Activated T-cell treated with anti-CD3 and anti-CD28 coated beads, Interleukin-2, amount 50 U/mL, for 72 hours (primary cell): ENCODE results near the gene C18orf32. TPM values are rescaled to one million over a fixed set of nuclear protein-coding genes. Genes with fewer than 3 reads are reported as not detected.
"Not testable (repeated sequence)": the region's sequence is repeated elsewhere in the genome, so short reads cannot be mapped to it uniquely, and the experiment has no call there.

ENCODE experiments used
- ATAC-seq, 2 donors: fragments of 150-1000 bp; cut with Tn5 transposase; replicated peaks in 1 of 2; 2 replicates each; pipeline ENCODE4 v1.10.0; 2021; ENCODE audit warnings: moderate library complexity in 2 of 2, mild to moderate bottlenecking in 1 of 2
- DNase-seq, 2 donors: peaks; one replicate each; pipeline ENCODE4 v3.0.0; 2021 to 2022; ENCODE audit warnings: mixed read lengths in 1 of 2
- H3K27ac Mint-ChIP-seq: one replicate; pipeline ENCODE4 v1.8.0; 2022; ENCODE audit warnings: mild to moderate bottlenecking, moderate library complexity, mixed read lengths
- H3K27me3 Mint-ChIP-seq: one replicate; pipeline ENCODE4 v1.8.0; 2022; ENCODE audit warnings: low read depth, mixed read lengths
- H3K36me3 Mint-ChIP-seq, 2 donors: one replicate each; pipeline ENCODE4 v1.8.0; 2022; ENCODE audit warnings: mixed read lengths in 2 of 2, mild to moderate bottlenecking in 1 of 2; ENCODE audit not compliant: insufficient read depth in 2 of 2
- H3K4me1 Mint-ChIP-seq: one replicate; pipeline ENCODE4 v1.8.0; 2022; ENCODE audit warnings: low read depth, mixed read lengths
- H3K4me3 Mint-ChIP-seq, 2 donors: one replicate each; pipeline ENCODE4 v1.8.0; 2022; ENCODE audit warnings: mild to moderate bottlenecking in 2 of 2, mixed read lengths in 2 of 2, moderate library complexity in 2 of 2
- H3K9me3 Mint-ChIP-seq, 2 donors: one replicate each; pipeline ENCODE4 v1.8.0; 2022; ENCODE audit warnings: mixed read lengths in 2 of 2
- total RNA-seq, 2 donors: library from RNA; stranded (reverse); gene quantifications; one replicate each; pipeline ENCODE4 v1.2.3, GENCODE V29; 2022

C18orf32 gene
- total RNA-seq: 10 to 100 TPM; 28.7 to 36.2 TPM

DNA sequence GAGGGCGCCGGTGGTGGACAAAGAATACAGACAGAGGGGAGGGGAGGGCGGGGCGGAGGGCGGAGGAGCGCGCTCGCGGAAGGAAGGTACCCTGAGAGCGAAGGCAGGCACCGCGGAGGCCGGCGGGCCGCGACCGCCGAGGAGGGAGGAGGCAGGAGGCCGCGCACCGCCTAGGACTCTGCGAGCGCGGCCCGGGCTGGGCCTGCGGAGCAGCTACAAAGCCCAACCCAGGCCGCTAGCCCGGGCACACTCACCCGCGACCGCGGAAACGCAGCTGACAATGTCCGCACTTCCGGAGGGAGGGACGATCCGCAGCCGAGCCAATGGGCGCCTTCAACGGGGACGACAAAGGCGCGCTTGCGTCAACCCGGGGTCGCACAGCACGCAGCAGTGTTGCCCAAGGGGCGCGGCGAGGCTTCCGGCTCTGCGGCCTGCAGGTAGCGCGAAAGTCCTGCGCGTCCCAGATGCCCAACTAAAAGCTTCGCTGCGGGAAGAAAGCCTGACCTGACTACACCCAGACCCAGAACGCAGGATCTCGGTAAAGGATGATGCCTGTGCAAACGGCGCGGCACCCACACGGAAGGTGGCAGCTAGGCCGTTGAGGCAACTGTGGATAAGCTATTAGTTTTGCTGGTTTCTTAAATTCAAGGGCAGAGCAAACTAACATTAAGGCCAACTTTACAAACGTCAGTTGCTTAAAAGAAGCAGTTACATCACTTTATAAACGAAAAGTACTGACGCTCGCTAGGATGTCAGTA lies at the start of gene C18orf32:
Gene C18orf32, minus strand, starts transcription at position 282 of the 758 bp plus-strand sequence. CDS start 3,486 bp downstream, outside the sequence.
- peak within 1 kb of the TSS; percentile 98 for H3K27ac Mint-ChIP-seq
- no peaks in the 10 kb centered on the region for H3K9me3 Mint-ChIP-seq
- H3K4me1 Mint-ChIP-seq: peaks cover 70% of the 10 kb centered on the region
- H3K36me3 Mint-ChIP-seq: peaks cover 20 to 50% of the 10 kb centered on the region in 2 donors
- DNase-seq: peak; percentile 95 to 96
- H3K27me3 Mint-ChIP-seq: no peaks in the 10 kb centered on the region
- peak; percentile 94 to 95 for ATAC-seq
- peak within 1 kb of the TSS; percentile 81 to 93 for H3K4me3 Mint-ChIP-seq

DNA sequence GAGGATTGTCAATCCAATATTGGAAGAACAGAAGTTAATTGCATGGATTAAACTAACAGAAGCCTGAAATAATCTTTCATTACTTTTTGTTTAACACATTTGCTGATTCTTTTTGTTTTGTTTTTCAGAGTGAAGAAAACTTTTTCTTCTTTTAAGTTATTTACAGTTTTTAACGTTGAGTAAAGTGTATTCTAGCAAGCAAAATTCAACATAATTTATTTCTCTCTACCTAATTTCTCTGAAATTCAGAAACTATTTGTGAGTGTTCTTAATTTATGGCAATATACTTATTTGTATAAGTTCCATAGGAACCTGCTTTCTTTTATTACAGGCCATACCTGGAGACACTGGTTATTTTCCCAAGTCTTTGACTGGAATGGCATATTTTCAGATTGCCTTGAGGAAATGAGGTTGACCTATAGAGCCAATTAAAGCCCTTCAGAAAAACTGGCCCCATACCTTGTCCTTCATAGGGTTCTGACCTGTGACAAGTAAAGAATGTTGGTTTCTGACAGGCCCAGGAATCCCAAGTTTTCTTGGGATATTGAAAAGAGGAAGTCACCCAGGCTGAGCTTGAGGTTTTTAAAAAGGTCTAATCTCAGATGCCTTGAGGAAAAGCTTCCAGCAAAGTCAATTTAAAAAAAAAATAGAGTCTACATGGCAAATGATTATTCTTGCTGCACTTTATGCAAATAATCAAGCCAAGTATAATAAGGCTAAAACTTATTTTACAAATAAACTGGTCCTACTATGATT lies 48.0 kb upstream of the C18orf32 start:
- Mint-ChIP-seq H3K4me3 (no peak overlapping the region), H3K27ac (no peak overlapping the region), H3K4me1 (no peaks in the 10 kb centered on the region), H3K9me3 (no peaks in the 10 kb centered on the region), H3K36me3 (no peaks in the 10 kb centered on the region), H3K27me3 (peaks cover 4% of the 10 kb centered on the region)
- no peak for DNase-seq
- ATAC-seq: no peak

DNA sequence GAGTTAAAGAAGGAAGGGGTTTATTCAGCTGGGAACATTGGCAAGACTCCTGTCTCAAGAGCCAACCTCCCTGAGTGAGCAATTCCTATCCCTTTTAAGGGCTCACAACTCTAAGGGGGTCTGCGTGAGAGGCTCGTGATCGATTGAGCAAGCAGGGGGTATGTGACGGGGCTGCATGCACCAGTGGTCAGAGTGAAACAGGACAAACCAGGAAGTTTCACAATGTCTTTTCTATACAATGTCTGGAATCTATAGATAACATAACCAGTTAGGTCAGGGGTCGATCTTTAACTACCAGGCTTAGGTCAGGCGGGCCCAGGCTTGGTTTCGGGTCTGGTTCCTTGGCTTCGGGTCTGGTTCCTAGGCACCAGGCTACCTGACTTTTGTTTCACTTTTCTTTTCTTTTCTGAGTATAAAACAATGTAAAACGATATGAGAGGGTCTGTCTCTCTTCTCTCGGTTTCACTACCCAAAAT lies 44.7 kb upstream of the C18orf32 start:
- H3K4me1 Mint-ChIP-seq: no peaks in the 10 kb centered on the region
- no peak for DNase-seq
- H3K27ac Mint-ChIP-seq: no peak overlapping the region
- H3K4me3 Mint-ChIP-seq: no peak overlapping the region
- H3K27me3 Mint-ChIP-seq: peaks cover 11% of the 10 kb centered on the region
- no peaks in the 10 kb centered on the region for H3K9me3 Mint-ChIP-seq
- ATAC-seq: no peak
- H3K36me3 Mint-ChIP-seq: no peaks in the 10 kb centered on the region

DNA sequence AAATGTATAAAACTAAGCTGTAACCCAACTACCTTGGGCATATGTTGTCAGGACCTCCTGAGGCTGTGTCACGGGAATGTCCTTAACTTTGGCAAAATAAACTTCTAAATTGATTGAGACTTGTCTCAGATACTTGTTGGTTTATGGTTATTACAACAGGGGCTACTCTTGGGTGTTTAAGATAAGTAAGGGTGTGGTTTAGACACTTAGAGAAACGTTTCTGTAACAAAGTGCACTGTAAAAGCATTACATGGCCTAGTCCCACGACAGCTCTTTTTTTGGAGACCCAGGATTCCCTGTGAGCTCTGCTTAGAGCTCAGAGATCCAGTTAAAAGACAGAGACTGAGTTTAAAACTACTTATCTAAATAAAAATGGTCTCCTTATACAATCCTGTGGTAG lies 42.6 kb upstream of the C18orf32 start:
- Mint-ChIP-seq H3K4me1 (no peaks in the 10 kb centered on the region), H3K27ac (no peak overlapping the region), H3K4me3 (no peak overlapping the region), H3K9me3 (no peaks in the 10 kb centered on the region), H3K27me3 (peaks cover 11% of the 10 kb centered on the region), H3K36me3 (no peaks in the 10 kb centered on the region)
- ATAC-seq (no peak), DNase-seq (no peak)

DNA sequence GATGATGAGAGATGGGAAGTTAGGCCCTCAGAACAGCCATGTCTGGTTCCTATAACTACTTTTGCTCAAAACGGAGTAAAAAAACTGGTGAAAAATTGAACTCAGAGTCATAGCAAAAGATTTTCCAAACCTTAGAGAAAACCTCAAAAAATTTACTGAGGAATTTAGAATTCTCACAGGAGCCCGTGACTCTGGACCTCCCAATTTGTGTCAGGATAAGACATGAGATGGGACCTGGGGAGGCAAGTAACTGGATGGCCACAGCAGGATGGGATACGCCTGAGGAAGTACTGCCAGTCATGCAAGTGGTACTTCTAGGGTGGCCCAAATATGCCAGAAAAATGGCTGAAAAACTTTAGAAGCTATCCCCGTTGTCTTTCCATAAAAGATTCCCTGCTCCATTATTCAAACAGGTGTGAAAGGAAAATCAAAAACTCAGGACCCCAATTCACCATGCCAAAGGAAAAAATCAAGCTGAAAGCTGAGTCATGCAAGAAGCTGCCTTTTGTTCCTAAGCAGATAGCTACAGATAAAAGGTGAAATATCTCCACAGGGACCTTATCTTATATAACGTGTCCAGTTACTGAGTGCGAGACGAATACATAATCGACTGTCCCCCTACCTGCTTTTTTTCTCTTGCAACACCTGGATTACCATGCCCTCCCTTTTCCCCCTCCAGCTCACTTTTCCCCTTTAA lies 40.7 kb upstream of the C18orf32 start:
- H3K4me1 Mint-ChIP-seq: no peaks in the 10 kb centered on the region
- no peaks in the 10 kb centered on the region for H3K36me3 Mint-ChIP-seq
- DNase-seq (no peak), ATAC-seq (no peak)
- H3K27me3 Mint-ChIP-seq: peaks cover 11% of the 10 kb centered on the region
- no peak overlapping the region for H3K4me3 Mint-ChIP-seq
- H3K9me3 Mint-ChIP-seq: no peaks in the 10 kb centered on the region
- H3K27ac Mint-ChIP-seq: no peak overlapping the region

DNA sequence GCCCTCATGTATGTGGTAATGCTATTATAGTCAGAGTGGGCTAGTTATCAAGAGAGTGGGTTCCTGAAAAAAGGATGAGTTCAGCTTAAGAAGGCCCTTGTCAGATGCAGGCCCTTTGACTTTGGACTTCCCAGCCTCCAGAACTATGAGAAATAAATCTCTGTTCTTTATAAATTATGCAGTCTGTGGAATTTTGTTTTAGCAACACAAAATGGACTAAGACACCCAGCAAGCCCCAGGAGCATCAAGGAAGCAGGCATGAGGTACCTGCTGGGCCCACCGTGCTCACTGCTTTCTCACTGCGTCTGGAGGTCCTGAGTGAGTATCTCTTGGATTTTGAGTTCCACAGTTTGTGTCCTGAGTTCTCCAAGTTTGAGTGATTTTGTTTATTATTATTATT lies 38.9 kb upstream of the C18orf32 start:
- no peaks in the 10 kb centered on the region for H3K9me3 Mint-ChIP-seq
- DNase-seq (no peak), ATAC-seq (no peak)
- H3K27ac Mint-ChIP-seq: no peak overlapping the region
- H3K4me3 Mint-ChIP-seq: no peak overlapping the region
- H3K36me3 Mint-ChIP-seq: no peaks in the 10 kb centered on the region
- peaks cover 11% of the 10 kb centered on the region for H3K27me3 Mint-ChIP-seq
- no peaks in the 10 kb centered on the region for H3K4me1 Mint-ChIP-seq

DNA sequence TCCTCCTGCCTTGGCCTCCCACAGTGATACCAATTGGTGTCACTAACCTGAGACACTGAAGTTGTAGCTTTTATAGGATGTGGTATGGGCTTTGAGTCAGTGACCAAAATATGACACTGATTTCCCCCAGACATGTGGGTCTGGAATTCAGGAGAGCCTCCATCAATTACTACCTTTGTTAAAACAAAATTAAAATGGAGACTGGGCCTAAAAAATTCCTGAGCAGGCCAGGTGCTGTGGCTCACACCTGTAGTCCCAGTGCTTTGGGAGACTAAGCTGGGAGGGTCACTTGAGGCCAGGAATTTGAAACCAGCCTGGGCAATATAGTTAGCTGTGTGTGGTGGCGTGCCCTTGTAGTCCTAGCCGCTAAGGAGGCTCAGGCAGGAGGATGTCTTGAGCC lies 37.9 kb upstream of the C18orf32 start:
- DNase-seq (no peak), ATAC-seq (no peak)
- no peaks in the 10 kb centered on the region for H3K36me3 Mint-ChIP-seq
- H3K27ac Mint-ChIP-seq: no peak overlapping the region
- no peaks in the 10 kb centered on the region for H3K4me1 Mint-ChIP-seq
- H3K27me3 Mint-ChIP-seq: peaks cover 6% of the 10 kb centered on the region
- no peak overlapping the region for H3K4me3 Mint-ChIP-seq
- H3K9me3 Mint-ChIP-seq: no peaks in the 10 kb centered on the region

DNA sequence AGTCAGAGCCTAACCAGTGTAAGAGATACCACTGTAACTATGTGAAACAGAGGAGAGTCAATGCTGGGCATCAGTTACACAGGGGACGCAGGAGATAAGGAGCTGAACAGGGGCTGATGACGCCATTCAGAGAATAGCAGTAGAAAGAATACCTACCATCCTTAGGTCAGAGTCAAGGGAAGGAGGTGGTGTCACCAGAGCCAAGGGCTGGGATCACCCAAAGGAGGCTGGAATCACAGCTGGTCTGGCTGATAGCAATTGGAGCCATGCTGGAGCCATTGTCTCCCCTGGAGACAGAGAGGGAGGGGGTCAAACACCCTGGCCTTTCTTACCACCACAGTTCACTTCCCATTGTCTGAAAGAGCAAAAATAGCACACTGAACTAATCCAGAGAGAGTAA lies 37.3 kb upstream of the C18orf32 start:
- no peak overlapping the region for H3K4me3 Mint-ChIP-seq
- H3K27ac Mint-ChIP-seq: no peak overlapping the region
- H3K36me3 Mint-ChIP-seq: no peaks in the 10 kb centered on the region
- DNase-seq: no peak
- H3K4me1 Mint-ChIP-seq: no peaks in the 10 kb centered on the region
- ATAC-seq: no peak
- peaks cover 5% of the 10 kb centered on the region for H3K27me3 Mint-ChIP-seq
- no peaks in the 10 kb centered on the region for H3K9me3 Mint-ChIP-seq

DNA sequence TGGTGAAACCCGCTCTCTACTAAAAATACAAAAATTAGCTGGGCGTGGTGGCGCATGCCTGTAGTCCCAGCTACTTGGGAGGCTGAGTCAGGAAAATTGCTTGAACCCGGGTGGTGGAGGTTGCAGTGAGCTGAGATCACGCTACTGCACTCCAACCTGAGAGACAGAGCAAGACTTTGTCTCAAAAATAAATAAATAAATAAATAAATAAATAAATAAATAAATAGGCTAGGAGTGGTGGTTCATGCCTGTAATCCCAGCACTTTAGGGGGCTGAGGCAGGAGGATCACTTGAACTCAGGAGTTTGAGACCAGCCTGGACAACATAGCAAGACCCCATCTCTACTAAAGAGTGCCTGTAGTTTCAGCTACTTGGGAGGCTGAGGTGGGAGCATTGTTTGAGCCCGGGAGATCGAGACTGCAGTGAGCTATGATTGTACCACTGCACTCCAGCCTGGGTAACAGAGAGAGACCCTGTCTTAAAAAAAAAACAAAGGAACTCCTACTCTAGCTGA lies 36.6 kb upstream of the C18orf32 start:
- H3K27me3 Mint-ChIP-seq, H3K9me3 Mint-ChIP-seq, H3K4me1 Mint-ChIP-seq, H3K27ac Mint-ChIP-seq, DNase-seq, H3K4me3 Mint-ChIP-seq, ATAC-seq, H3K36me3 Mint-ChIP-seq: not testable (repeated sequence)

DNA sequence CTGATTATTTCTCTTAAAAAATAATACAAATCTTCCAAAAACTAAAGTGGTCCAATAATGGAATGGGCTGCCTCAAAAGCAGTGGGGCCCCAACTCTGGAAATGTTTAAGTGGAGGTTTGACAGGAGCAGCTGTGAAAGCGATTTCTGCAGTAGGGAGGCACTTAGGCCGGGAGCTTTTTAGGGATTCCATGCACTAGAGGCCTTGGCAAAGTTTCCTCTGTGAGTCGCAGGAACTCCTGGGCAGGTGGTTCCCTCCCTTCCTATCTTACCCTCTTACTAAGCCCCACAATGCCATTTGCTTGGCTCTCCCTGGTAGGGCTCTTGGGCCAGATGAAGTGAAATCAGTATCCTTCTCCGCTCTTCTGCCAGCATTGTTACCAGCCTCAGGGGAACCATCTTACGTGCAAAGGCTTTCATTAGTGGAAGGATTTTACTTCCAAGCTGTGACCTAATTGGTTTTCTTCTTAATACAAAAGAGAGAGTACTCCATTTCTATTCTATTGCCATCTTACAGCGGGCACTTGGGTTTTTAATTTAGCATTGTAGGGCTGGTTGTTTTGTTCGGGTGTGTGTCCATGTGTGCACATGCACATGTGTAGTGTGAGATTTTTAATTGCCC lies 34.3 kb upstream of the C18orf32 start:
- no peaks in the 10 kb centered on the region for H3K9me3 Mint-ChIP-seq
- no peak for DNase-seq

DNA sequence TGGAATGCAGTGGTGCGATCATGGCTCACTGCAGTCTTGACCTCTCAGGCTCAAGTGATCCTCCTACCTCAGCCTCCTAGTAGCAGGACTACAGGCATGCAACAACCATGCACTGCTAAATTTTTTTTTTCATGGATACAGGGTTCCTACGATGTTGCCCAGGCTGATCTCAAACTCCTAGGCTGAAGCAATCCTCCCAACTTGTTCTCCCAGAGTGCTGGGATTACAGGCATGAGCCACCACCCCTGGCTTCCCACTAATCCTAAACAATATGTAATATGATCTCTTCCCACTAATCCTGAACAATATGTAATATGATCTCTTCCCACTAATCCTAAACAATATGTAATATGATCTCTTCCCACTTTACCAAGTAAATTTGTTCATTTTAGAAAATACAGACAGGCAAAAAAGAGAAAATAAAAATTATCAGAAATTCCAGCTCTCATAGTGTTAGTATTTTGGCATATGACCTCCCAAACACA lies 33.7 kb upstream of the C18orf32 start:
- Mint-ChIP-seq H3K4me1 (no peaks in the 10 kb centered on the region), H3K36me3 (no peaks in the 10 kb centered on the region), H3K27ac (peak overlapping the region; percentile 76), H3K9me3 (no peaks in the 10 kb centered on the region), H3K4me3 (no peak overlapping the region), H3K27me3 (peaks cover 6% of the 10 kb centered on the region)
- DNase-seq (no peak), ATAC-seq (no peak)

More for the DNA sequence above, 34.3 kb upstream of the C18orf32 start:
- peaks cover 6% of the 10 kb centered on the region for H3K27me3 Mint-ChIP-seq
- no peaks in the 10 kb centered on the region for H3K4me1 Mint-ChIP-seq
- no peak for ATAC-seq
- no peak overlapping the region for H3K4me3 Mint-ChIP-seq
- no peaks in the 10 kb centered on the region for H3K36me3 Mint-ChIP-seq
- H3K27ac Mint-ChIP-seq: no peak overlapping the region

DNA sequence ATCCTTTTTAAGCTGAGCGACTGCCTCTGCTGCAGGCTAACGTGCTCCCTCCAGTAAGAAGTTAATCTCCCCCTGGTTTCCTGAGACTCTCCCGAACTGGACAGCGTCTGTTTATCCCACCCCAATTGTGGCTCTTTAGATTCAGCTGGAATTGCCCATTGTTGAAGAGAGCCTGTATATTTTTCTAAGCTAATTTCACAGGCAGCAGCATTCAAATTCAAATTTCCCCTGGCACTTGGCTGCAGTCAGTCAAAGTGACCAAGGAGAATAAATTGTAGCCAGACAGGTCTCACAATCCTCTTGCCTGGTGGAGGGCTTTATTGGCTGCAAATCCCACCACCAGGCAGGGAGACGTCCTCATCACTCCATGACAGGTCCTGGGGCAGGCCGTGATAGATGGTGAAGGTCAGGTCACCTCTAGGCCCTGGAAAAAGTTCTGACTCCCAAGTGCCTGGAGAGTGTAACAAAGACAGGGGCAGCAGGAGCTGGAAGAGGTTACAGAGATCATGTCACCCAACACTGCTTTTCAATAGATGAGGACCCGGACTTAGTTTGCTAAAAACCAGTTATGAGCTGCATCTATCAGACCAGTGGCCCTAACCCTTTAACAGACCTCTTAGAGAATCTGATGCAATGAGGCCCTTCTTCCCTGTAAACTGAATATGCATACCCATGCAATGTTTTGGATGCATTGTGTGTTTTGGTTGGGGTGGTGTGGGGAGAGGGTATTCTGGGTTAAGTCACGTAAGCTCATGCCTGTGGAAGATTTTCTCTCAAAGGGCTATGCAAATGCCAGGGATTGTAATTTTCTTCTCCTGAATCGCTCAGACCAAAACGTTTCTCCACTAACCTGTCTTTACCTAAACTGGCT lies 32.3 kb upstream of the C18orf32 start:
- no peak overlapping the region for H3K4me3 Mint-ChIP-seq
- H3K27me3 Mint-ChIP-seq: peaks cover 6% of the 10 kb centered on the region
- ATAC-seq (no peak), DNase-seq (no peak)
- no peaks in the 10 kb centered on the region for H3K4me1 Mint-ChIP-seq
- H3K9me3 Mint-ChIP-seq: no peaks in the 10 kb centered on the region
- no peak overlapping the region for H3K27ac Mint-ChIP-seq
- H3K36me3 Mint-ChIP-seq: no peaks in the 10 kb centered on the region
